K562 (cell line): ENCODE data around the gene TMEM60. TPM values are rescaled to one million over a fixed set of nuclear protein-coding genes. Genes with fewer than 3 reads are reported as not detected.

Experiments used
- CBX1 ChIP-seq: sonication (generic); IDR thresholded peaks from 2 replicates; pipeline ENCODE4 v1.6.1; 2016; ENCODE audit warnings: antibody characterized with exemption, low read depth, mild to moderate bottlenecking
- CTBP1 ChIP-seq: fragments of 450-650 bp; IDR thresholded peaks from 2 replicates; pipeline ENCODE4 v1.6.1; 2016; ENCODE audit warnings: borderline replicate concordance
- CXXC5 ChIP-seq: fragments of 250-450 bp; sonication (Bioruptor Pico); IDR thresholded peaks from 2 replicates; pipeline ENCODE4 v1.8.0; 2022; ENCODE audit warnings: inconsistent platforms, mild to moderate bottlenecking, moderate library complexity
- DACH1 ChIP-seq: fragments of 450-650 bp; IDR thresholded peaks from 2 replicates; pipeline ENCODE4 v1.6.1; 2018; ENCODE audit not compliant: partially characterized antibody
- DPF2 ChIP-seq: fragments of 450-650 bp; IDR thresholded peaks from 2 replicates; pipeline ENCODE4 v1.6.1; 2016
- GABPB1 ChIP-seq: sonication (generic); formaldehyde crosslinking; IDR thresholded peaks from 2 replicates; pipeline ENCODE4 v1.8.0; 2022; ENCODE audit warnings: mild to moderate bottlenecking, missing genetic modification reagents
- HDAC8 ChIP-seq: fragments of 450-650 bp; IDR thresholded peaks from 2 replicates; pipeline ENCODE4 v1.6.1; 2016; ENCODE audit warnings: mild to moderate bottlenecking, missing genetic modification characterization, moderate library complexity, missing compliant biosample characterization
- KLF10 ChIP-seq: fragments of 250-450 bp; sonication (Bioruptor Pico); IDR thresholded peaks from 2 replicates; pipeline ENCODE4 v1.6.1; 2021; ENCODE audit warnings: matching md5 sums
- MBD1 ChIP-seq: fragments of 250-450 bp; sonication (Bioruptor Pico); IDR thresholded peaks from 2 replicates; pipeline ENCODE4 v1.8.0; 2022; ENCODE audit warnings: inconsistent platforms
- MLX ChIP-seq, 2 experiments: fragments of 450-650 bp in 1 of 2; sonication (generic) in 1 of 2; formaldehyde crosslinking; conservative IDR thresholded peaks; 2 replicates each; pipeline versions ENCODE4 v1.4.0 to v1.8.1; 2020 to 2022; ENCODE audit warnings: mild to moderate bottlenecking in 1 of 2, missing genetic modification reagents in 1 of 2
- PBX2 ChIP-seq, 2 experiments: IDR thresholded peaks in 1 of 2; conservative IDR thresholded peaks in 1 of 2; 2 replicates each; pipeline ENCODE4 v1.6.1; 2016; ENCODE audit warnings: low read depth in 2 of 2, mild to moderate bottlenecking in 1 of 2, missing compliant biosample characterization in 1 of 2, missing genetic modification characterization in 1 of 2, moderate library complexity in 1 of 2
- RBM17 ChIP-seq: fragments of 200-400 bp; formaldehyde crosslinking; IDR thresholded peaks from 2 replicates; pipeline ENCODE4 v1.6.1; 2017; ENCODE audit warnings: low read depth, mild to moderate bottlenecking, low read length, borderline replicate concordance
- RBM22 ChIP-seq: fragments of 200-400 bp; formaldehyde crosslinking; IDR thresholded peaks from 2 replicates; pipeline ENCODE4 v1.6.1; 2018; ENCODE audit warnings: low read length, low read depth; ENCODE audit not compliant: poor library complexity, severe bottlenecking
- SMARCC2 ChIP-seq: fragments of 450-650 bp; IDR thresholded peaks from 2 replicates; pipeline ENCODE4 v1.6.1; 2017; ENCODE audit warnings: antibody characterized with exemption, moderate library complexity, mild to moderate bottlenecking, low read depth
- SMC3 ChIP-seq: conservative IDR thresholded peaks from 2 replicates; pipeline ENCODE4 v1.6.1; 2011; ENCODE audit warnings: low read depth, low read length, improper control_type of control experiment; ENCODE audit not compliant: insufficient read depth
- TCF3 ChIP-seq: sonication (generic); formaldehyde crosslinking; IDR thresholded peaks from 2 replicates; pipeline ENCODE4 v1.4.0; 2020; ENCODE audit warnings: mild to moderate bottlenecking, missing genetic modification reagents
- ZBTB8A ChIP-seq: fragments of 450-650 bp; IDR thresholded peaks from 2 replicates; pipeline ENCODE4 v1.6.1; 2018; ENCODE audit warnings: mild to moderate bottlenecking, moderate library complexity; ENCODE audit not compliant: partially characterized antibody
- ZFP91 ChIP-seq: sonication (generic); formaldehyde crosslinking; IDR thresholded peaks from 2 replicates; pipeline ENCODE4 v1.8.0; 2022; ENCODE audit warnings: mild to moderate bottlenecking, missing genetic modification reagents
- ZNF384 ChIP-seq: IDR thresholded peaks from 2 replicates; pipeline ENCODE4 v1.6.1; 2012; ENCODE audit warnings: low read depth, low read length, improper control_type of control experiment
- ZNF639 ChIP-seq, 2 experiments: fragments of 200-800 bp in 1 of 2; sonication (Bioruptor generic) in 1 of 2; sonication (generic) in 1 of 2; formaldehyde crosslinking in 1 of 2; IDR thresholded peaks in 1 of 2; conservative IDR thresholded peaks in 1 of 2; 2 replicates each; pipeline versions ENCODE4 v1.5.0 to v1.6.1; 2016 to 2020; ENCODE audit warnings: missing compliant biosample characterization in 1 of 2, missing genetic modification characterization in 1 of 2, missing genetic modification reagents in 1 of 2
- polyA plus RNA-seq, 8 experiments: library from polyadenylated mRNA; depleted of rRNA in 4 of 8; stranded (reverse) in 5 of 8; unstranded in 3 of 8; fragments of >200 nt; fragmentation: Nextera tagmentation in 2 of 8; fragmentation: Illumina TruSeq in 1 of 8; extraction: Ambion mirVana in 2 of 8; extraction: Trizol in 1 of 8; gene quantifications; 2 replicates each; pipeline versions ENCODE4 v1.2.1 to v1.2.3, GENCODE V29; 2011 to 2014; ENCODE audit warnings: inconsistent platforms in 1 of 8, missing spikeins in 1 of 8
- total RNA-seq, 7 experiments: library from RNA; depleted of rRNA in 6 of 7; stranded (reverse); fragments of >200 nt in 6 of 7; fragmentation: Illumina TruSeq in 2 of 7; extraction: Trizol in 2 of 7; gene quantifications; 2 replicates each; pipeline versions ENCODE4 v1.2.1 to v1.2.3, GENCODE V29; 2011 to 2021; ENCODE audit warnings: low replicate concordance in 1 of 7

TMEM60 gene
- total and polyA plus RNA-seq, 9 of the 15 experiments (the other 6 are each of a cell fraction or from before 2014, with no cell fraction given), result 12.5 to 140 (median 38.4) TPM

GRCh38 chr7:77831953-77832352, 33.7 kb upstream of the TMEM60 start (continued):
- TF ChIP-seq ZBTB8A (no peak), DACH1 (no peak), TCF3 (CRISPR knock-in tag) (peak; percentile 57; the same call in 1 of the 2 replicates), ZNF639 (CRISPR knock-in tag; conservative IDR thresholded peaks at IDR 0.05 in 1 of 2, IDR thresholded peaks at IDR 0.05 in 1 of 2) (no peak), SMC3 (no peak), ZNF384 (peak; percentile 84), SMARCC2 (no peak), ZFP91 (CRISPR knock-in tag) (no peak), CBX1 (no peak), GABPB1 (no peak), KLF10 (CRISPR knock-in tag) (no peak), DPF2 (peak; percentile 46; the same call in 1 of the 2 replicates), CTBP1 (no peak), CXXC5 (CRISPR knock-in tag) (no peak), RBM22 (no peak), HDAC8 (tag) (no peak), RBM17 (no peak), MLX (CRISPR knock-in tag; conservative IDR thresholded peaks at IDR 0.05) (no peak), MBD1 (CRISPR knock-in tag) (no peak), PBX2 (CRISPR knock-in tag; IDR thresholded peaks at IDR 0.05; ENCODE audit: low read depth) (no peak), PBX2 (tag; conservative IDR thresholded peaks at IDR 0.05; ENCODE audit: low read depth) (peak; percentile 82)
